ENCODE data around the gene GM2A.

DNA sequence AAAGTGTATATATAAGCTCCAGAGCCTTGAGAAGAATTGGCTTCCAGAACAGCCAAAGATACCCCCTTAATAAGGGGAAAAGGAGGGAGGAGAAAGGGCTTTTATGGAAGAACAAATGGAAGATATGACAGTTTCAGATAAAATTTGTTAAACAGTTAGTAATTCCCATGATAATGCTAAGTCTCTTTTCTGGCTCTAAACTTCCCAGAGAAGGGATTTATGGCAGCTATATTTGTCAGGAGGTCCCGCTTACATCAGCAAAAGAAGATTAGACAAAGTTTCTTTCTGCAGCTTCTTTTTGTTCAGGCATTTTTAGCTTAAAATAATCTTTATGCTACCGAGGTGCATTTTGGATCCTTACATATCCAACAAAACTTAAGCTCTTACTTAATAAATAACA is 64.9 kb downstream of the GM2A start:
- no peak for TF ChIP-seq POLR2A (IDR thresholded peaks at IDR 0.05; ENCODE audit: low read depth)
- TF ChIP-seq, protein P1, sequence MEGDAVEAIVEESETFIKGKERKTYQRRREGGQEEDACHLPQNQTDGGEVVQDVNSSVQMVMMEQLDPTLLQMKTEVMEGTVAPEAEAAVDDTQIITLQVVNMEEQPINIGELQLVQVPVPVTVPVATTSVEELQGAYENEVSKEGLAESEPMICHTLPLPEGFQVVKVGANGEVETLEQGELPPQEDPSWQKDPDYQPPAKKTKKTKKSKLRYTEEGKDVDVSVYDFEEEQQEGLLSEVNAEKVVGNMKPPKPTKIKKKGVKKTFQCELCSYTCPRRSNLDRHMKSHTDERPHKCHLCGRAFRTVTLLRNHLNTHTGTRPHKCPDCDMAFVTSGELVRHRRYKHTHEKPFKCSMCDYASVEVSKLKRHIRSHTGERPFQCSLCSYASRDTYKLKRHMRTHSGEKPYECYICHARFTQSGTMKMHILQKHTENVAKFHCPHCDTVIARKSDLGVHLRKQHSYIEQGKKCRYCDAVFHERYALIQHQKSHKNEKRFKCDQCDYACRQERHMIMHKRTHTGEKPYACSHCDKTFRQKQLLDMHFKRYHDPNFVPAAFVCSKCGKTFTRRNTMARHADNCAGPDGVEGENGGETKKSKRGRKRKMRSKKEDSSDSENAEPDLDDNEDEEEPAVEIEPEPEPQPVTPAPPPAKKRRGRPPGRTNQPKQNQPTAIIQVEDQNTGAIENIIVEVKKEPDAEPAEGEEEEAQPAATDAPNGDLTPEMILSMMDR (IDR thresholded peaks at IDR 0.05): no peak

All from esophagus muscularis mucosa (tissue), 3 donors.